ENCODE results near the gene NR5A2.

- TF ChIP-seq REST (IDR thresholded peaks at IDR 0.05; ENCODE audit: insufficient read depth in 1 of 2, low read depth in 2 of 2, low read length in 2 of 2) (no peak), TAF1 (IDR thresholded peaks at IDR 0.05; ENCODE audit: borderline replicate concordance, insufficient read depth, low read length) (no peak), SIN3A (IDR thresholded peaks at IDR 0.05; ENCODE audit: borderline replicate concordance, insufficient read depth, low read length) (no peak), POLR2AphosphoS5 (IDR thresholded peaks at IDR 0.05; ENCODE audit: low read depth, low read length) (no peak), FOXP2 (optimal IDR thresholded peaks at IDR 0.05; ENCODE audit: borderline replicate concordance, extremely low read depth, extremely low read length, insufficient read depth) (no peak)
These were observed 103.0 kb downstream of the NR5A2 start for GRCh38 chr1:200130552-200130951.

Measured in PFSK-1 (cell line).